ENCODE results near the gene DDR1.

GRCh38 chr6:30945281-30945680 lies 61.0 kb downstream of the DDR1 start:
- TF ChIP-seq, protein P1, sequence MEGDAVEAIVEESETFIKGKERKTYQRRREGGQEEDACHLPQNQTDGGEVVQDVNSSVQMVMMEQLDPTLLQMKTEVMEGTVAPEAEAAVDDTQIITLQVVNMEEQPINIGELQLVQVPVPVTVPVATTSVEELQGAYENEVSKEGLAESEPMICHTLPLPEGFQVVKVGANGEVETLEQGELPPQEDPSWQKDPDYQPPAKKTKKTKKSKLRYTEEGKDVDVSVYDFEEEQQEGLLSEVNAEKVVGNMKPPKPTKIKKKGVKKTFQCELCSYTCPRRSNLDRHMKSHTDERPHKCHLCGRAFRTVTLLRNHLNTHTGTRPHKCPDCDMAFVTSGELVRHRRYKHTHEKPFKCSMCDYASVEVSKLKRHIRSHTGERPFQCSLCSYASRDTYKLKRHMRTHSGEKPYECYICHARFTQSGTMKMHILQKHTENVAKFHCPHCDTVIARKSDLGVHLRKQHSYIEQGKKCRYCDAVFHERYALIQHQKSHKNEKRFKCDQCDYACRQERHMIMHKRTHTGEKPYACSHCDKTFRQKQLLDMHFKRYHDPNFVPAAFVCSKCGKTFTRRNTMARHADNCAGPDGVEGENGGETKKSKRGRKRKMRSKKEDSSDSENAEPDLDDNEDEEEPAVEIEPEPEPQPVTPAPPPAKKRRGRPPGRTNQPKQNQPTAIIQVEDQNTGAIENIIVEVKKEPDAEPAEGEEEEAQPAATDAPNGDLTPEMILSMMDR (optimal IDR thresholded peaks at IDR 0.05 in 1 of 3, IDR thresholded peaks at IDR 0.05 in 1 of 3, conservative IDR thresholded peaks at IDR 0.05 in 1 of 3; ENCODE audit: extremely low read depth in 1 of 3, insufficient read depth in 2 of 3, low read length in 3 of 3): no peak
- no peak for TF ChIP-seq EZH2 (IDR thresholded peaks at IDR 0.05; ENCODE audit: low read length)
